IMR-90 (cell line): ENCODE measurements around the gene PRAMEF12. TPM values are rescaled to one million over a fixed set of nuclear protein-coding genes. Genes with fewer than 3 reads are reported as not detected.

ENCODE experiments used
- ATAC-seq: fragments of 200-7000 bp; cut with Tn5 transposase; 2 replicates; pipeline ENCODE4 v1.9.1; 2020; ENCODE audit warnings: low read depth, mild to moderate bottlenecking, moderate library complexity
- BruUV-seq: library from RNA; stranded (reverse); fragments of 400-500 nt; replicated peaks from 2 replicates; lab custom pipeline; 2021; lab: Mats Ljungman, UMichigan
- CTCF ChIA-PET: fragments of 300-600 bp; formaldehyde crosslinking; extraction: SDS; loops from one replicate; lab custom pipeline; 2021; ENCODE audit warnings: antibody characterized with exemption; lab: Yijun Ruan, JAX
- POLR2A ChIA-PET: fragments of 300-600 bp; sonication (Branson Sonifier 250); formaldehyde crosslinking; loops from one replicate; lab custom pipeline; 2022; ENCODE audit warnings: antibody characterized with exemption; ENCODE audit not compliant: unreplicated experiment; lab: Charles Lee
- DNase-seq: peaks from one replicate; pipeline ENCODE4 v3.0.0; 2013
- H2AFZ ChIP-seq: replicated peaks from 2 replicates; pipeline ENCODE3; 2013; ENCODE audit warnings: low read length, mild to moderate bottlenecking; ENCODE audit not compliant: poor library complexity
- H2AK5ac ChIP-seq: 2 replicates; pipeline ENCODE4 v1.6.1; 2013; ENCODE audit warnings: low read depth, low read length, inconsistent platforms
- H2AK9ac ChIP-seq: replicated peaks from 2 replicates; pipeline ENCODE3; 2013; ENCODE audit warnings: mild to moderate bottlenecking, low read depth, low read length, moderate library complexity; ENCODE audit not compliant: poor library complexity
- H2BK120ac ChIP-seq: 2 replicates; pipeline ENCODE4 v1.6.1; 2013; ENCODE audit warnings: low read depth, low read length, inconsistent platforms
- H2BK15ac ChIP-seq: 3 replicates; pipeline ENCODE4 v1.6.1; 2013; ENCODE audit warnings: low read depth, low read length, inconsistent platforms
- H2BK20ac ChIP-seq: 2 replicates; pipeline ENCODE4 v1.6.1; 2013; ENCODE audit warnings: low read depth, mild to moderate bottlenecking, inconsistent platforms, low read length, moderate library complexity
- H2BK5ac ChIP-seq: 2 replicates; pipeline ENCODE4 v1.6.1; 2013; ENCODE audit warnings: mild to moderate bottlenecking, low read depth, low read length, inconsistent platforms; ENCODE audit not compliant: poor library complexity, severe bottlenecking
- H3K14ac ChIP-seq: replicated peaks from 2 replicates; pipeline ENCODE4 v1.6.1; 2013; ENCODE audit warnings: low read depth, low read length, inconsistent platforms
- H3K18ac ChIP-seq: 2 replicates; pipeline ENCODE4 v1.6.1; 2013; ENCODE audit warnings: low read depth, low read length, control low read depth
- H3K23ac ChIP-seq: 2 replicates; pipeline ENCODE4 v1.6.1; 2013; ENCODE audit warnings: low read depth, low read length, inconsistent platforms
- H3K27ac ChIP-seq: 2 replicates; pipeline ENCODE4 v1.5.1; 2013; ENCODE audit warnings: mild to moderate bottlenecking, control low read depth, low read length; ENCODE audit not compliant: insufficient read depth
- H3K27me3 ChIP-seq: 2 replicates; pipeline ENCODE4 v1.6.1; 2013; ENCODE audit warnings: low read length; ENCODE audit not compliant: control insufficient read depth, insufficient read depth
- H3K36me3 ChIP-seq: 2 replicates; pipeline ENCODE4 v1.6.1; 2013; ENCODE audit warnings: low read length, mixed read lengths; ENCODE audit not compliant: control insufficient read depth, insufficient read depth
- H3K4ac ChIP-seq: 2 replicates; pipeline ENCODE4 v1.6.1; 2013; ENCODE audit warnings: low read depth, low read length, inconsistent platforms
- H3K4me1 ChIP-seq: 2 replicates; pipeline ENCODE4 v1.6.1; 2013; ENCODE audit warnings: low read length, mixed read lengths; ENCODE audit not compliant: control insufficient read depth, insufficient read depth
- H3K4me2 ChIP-seq: 2 replicates; pipeline ENCODE4 v1.6.1; 2013; ENCODE audit warnings: low read depth, mild to moderate bottlenecking, control low read depth, low read length, moderate library complexity
- H3K4me3 ChIP-seq: 2 replicates; pipeline ENCODE4 v1.5.1; 2013; ENCODE audit warnings: low read depth, mild to moderate bottlenecking, control low read depth, low read length, moderate library complexity; ENCODE audit not compliant: insufficient read depth
- H3K56ac ChIP-seq: 2 replicates; pipeline ENCODE4 v1.6.1; 2013; ENCODE audit warnings: low read length, inconsistent platforms; ENCODE audit not compliant: insufficient read depth; ENCODE audit errors: extremely low read depth
- H3K79me1 ChIP-seq, 2 experiments: 2 replicates each; pipeline ENCODE4 v1.6.1; 2013; ENCODE audit warnings: low read length in 2 of 2, inconsistent platforms in 1 of 2, low read depth in 1 of 2
- H3K9ac ChIP-seq: 2 replicates; pipeline ENCODE4 v1.6.1; 2013; ENCODE audit warnings: low read depth, low read length, control low read depth
- H3K9me1 ChIP-seq: 2 replicates; pipeline ENCODE4 v1.6.1; 2013; ENCODE audit warnings: low read length, inconsistent platforms; ENCODE audit not compliant: insufficient read depth
- H3K9me3 ChIP-seq: 2 replicates; pipeline ENCODE4 v1.6.1; 2013; ENCODE audit warnings: low read length; ENCODE audit not compliant: control insufficient read depth, insufficient read depth
- H4K20me1 ChIP-seq: 2 replicates; pipeline ENCODE4 v1.6.1; 2013; ENCODE audit warnings: low read length, inconsistent platforms; ENCODE audit not compliant: insufficient read depth
- H4K5ac ChIP-seq: 2 replicates; pipeline ENCODE4 v1.6.1; 2013; ENCODE audit warnings: mild to moderate bottlenecking, low read depth, low read length, control low read depth
- H4K8ac ChIP-seq, 2 experiments: 2 replicates each; pipeline ENCODE4 v1.6.1; 2013; ENCODE audit warnings: low read depth in 2 of 2, low read length in 2 of 2, control low read depth in 1 of 2, inconsistent platforms in 1 of 2
- H4K91ac ChIP-seq: 2 replicates; pipeline ENCODE4 v1.6.1; 2013; ENCODE audit warnings: low read depth, low read length, inconsistent platforms; ENCODE audit not compliant: insufficient read depth
- BHLHE40 ChIP-seq: fragments of 150-350 bp; IDR thresholded peaks from 2 replicates; pipeline ENCODE4 v1.6.1; 2016; ENCODE audit warnings: mild to moderate bottlenecking, low read depth, low read length
- CEBPB ChIP-seq: IDR thresholded peaks from 2 replicates; pipeline ENCODE4 v1.6.1; 2012; ENCODE audit warnings: low read depth, low read length, improper control_type of control experiment
- CHD1 ChIP-seq: IDR thresholded peaks from 2 replicates; pipeline ENCODE4 v1.6.1; 2012; ENCODE audit warnings: low read depth, low read length, improper control_type of control experiment
- CTCF ChIP-seq: conservative IDR thresholded peaks from 2 replicates; pipeline ENCODE4 v1.5.1; 2012; ENCODE audit warnings: mild to moderate bottlenecking, low read depth, low read length, improper control_type of control experiment
- ELK1 ChIP-seq: fragments of 150-350 bp; IDR thresholded peaks from 2 replicates; pipeline ENCODE4 v1.6.1; 2016; ENCODE audit warnings: low read depth, mild to moderate bottlenecking, low read length, moderate library complexity, borderline replicate concordance
- FOS ChIP-seq: fragments of 150-350 bp; IDR thresholded peaks from 2 replicates; pipeline ENCODE4 v1.6.1; 2016; ENCODE audit warnings: low read depth, low read length
- MAFK ChIP-seq: IDR thresholded peaks from 2 replicates; pipeline ENCODE4 v1.6.1; 2012; ENCODE audit warnings: low read depth, low read length, improper control_type of control experiment
- MAZ ChIP-seq: IDR thresholded peaks from 2 replicates; pipeline ENCODE4 v1.6.1; 2012; ENCODE audit warnings: low read depth, mild to moderate bottlenecking, low read length, improper control_type of control experiment, moderate library complexity, borderline replicate concordance
- MXI1 ChIP-seq: IDR thresholded peaks from 2 replicates; pipeline ENCODE4 v1.6.1; 2012; ENCODE audit warnings: low read depth, mild to moderate bottlenecking, low read length, moderate library complexity, borderline replicate concordance
- NFE2L2 ChIP-seq: fragments of 150-350 bp; IDR thresholded peaks from 2 replicates; pipeline ENCODE4 v1.6.1; 2016; ENCODE audit warnings: low read depth, mild to moderate bottlenecking, low read length
- POLR2A ChIP-seq: IDR thresholded peaks from 2 replicates; pipeline ENCODE4 v1.6.1; 2012; ENCODE audit warnings: mild to moderate bottlenecking, low read depth, low read length
- RAD21 ChIP-seq: IDR thresholded peaks from 2 replicates; pipeline ENCODE4 v1.6.1; 2012; ENCODE audit warnings: low read length, improper control_type of control experiment
- RCOR1 ChIP-seq: IDR thresholded peaks from 2 replicates; pipeline ENCODE4 v1.6.1; 2012; ENCODE audit warnings: mild to moderate bottlenecking, low read length, improper control_type of control experiment; ENCODE audit not compliant: insufficient replicate concordance
- RFX5 ChIP-seq: IDR thresholded peaks from 2 replicates; pipeline ENCODE4 v1.8.0; 2012; ENCODE audit warnings: low read depth, mild to moderate bottlenecking, low read length, moderate library complexity
- SMC3 ChIP-seq: fragments of 150-350 bp; IDR thresholded peaks from 2 replicates; pipeline ENCODE4 v1.6.1; 2016; ENCODE audit warnings: low read depth, mild to moderate bottlenecking, antibody characterized with exemption, low read length, moderate library complexity
- USF2 ChIP-seq: fragments of 150-350 bp; IDR thresholded peaks from 2 replicates; pipeline ENCODE4 v1.6.1; 2017; ENCODE audit warnings: mild to moderate bottlenecking, antibody characterized with exemption, low read length, low read depth
- WGBS, 2 experiments: methylation state at CpG; one replicate each; pipeline versions ENCODE4 v1.1.5 to v1.1.7; 2013; ENCODE audit warnings: missing lambda C conversion rate in 2 of 2; ENCODE audit not compliant: insufficient read length in 1 of 2; ENCODE audit errors: extremely low coverage in 2 of 2; 5-methylcytosine and 5-hydroxymethylcytosine counted together
- dilution Hi-C: fragments of 300-500 bp; cut with HindIII; formaldehyde crosslinking; loops from one replicate; pipeline ENCODE4 v1.14.3; 2018; ENCODE audit warnings: low sequenced_read_pairs; ENCODE audit not compliant: unreplicated experiment
- in situ Hi-C: fragments of 300-500 bp; cut with MboI; formaldehyde crosslinking; loops from 3 replicates; pipeline ENCODE4 v1.14.3; 2019; ENCODE audit warnings: low sequenced_read_pairs, inconsistent platforms, mixed read lengths
- intact Hi-C: fragments of 100-400 bp; cut with micrococcal nuclease; formaldehyde crosslinking; loops from 2 replicates; pipeline ENCODE4 v1.10.0; 2022
- polyA plus RNA-seq, 3 experiments: library from polyadenylated mRNA; depleted of rRNA; stranded (reverse); fragments of >200 nt; gene quantifications; 2 replicates each; pipeline ENCODE4 v1.2.3, GENCODE V29; 2012; ENCODE audit warnings: low replicate concordance in 1 of 3
- total RNA-seq: library from RNA; depleted of rRNA; stranded (reverse); fragments of >200 nt; gene quantifications from 2 replicates; pipeline ENCODE4 v1.2.3, GENCODE V29; 2012

PRAMEF12 gene
- total and polyA plus RNA-seq, 2 of the 4 experiments (the other 2 are of a cell fraction): not detected

GRCh38 chr1:12769976-12770505 is 3.5 kb upstream of the PRAMEF12 start:
- Histone ChIP-seq H2AK5ac (no peak overlapping the region), H3K4me3 (no peak overlapping the region), H3K27me3 (no peaks in the 10 kb centered on the region), H2AK9ac (no peak overlapping the region), H4K5ac (no peak overlapping the region), H3K14ac (no peak overlapping the region), H3K27ac (no peak overlapping the region), H3K4me1 (no peaks in the 10 kb centered on the region), H4K20me1 (no peaks in the 10 kb centered on the region), H2AFZ (no peak overlapping the region), H3K18ac (no peak overlapping the region), H3K9me3 (peaks cover 28% of the 10 kb centered on the region), H3K9ac (no peak overlapping the region), H4K91ac (no peak overlapping the region), H2BK15ac (no peak overlapping the region), H3K23ac (no peak overlapping the region), H4K8ac (no peak overlapping the region), H2BK5ac (no peak overlapping the region), H3K56ac (no peak overlapping the region), H3K79me1 (no peaks in the 10 kb centered on the region), H3K9me1 (no peaks in the 10 kb centered on the region), H2BK20ac (no peak overlapping the region), H3K4me2 (no peak overlapping the region), H2BK120ac (no peak overlapping the region), H3K4ac (no peak overlapping the region), H3K36me3 (no peaks in the 10 kb centered on the region)
- CTCF ChIA-PET: no interaction called here
- TF ChIP-seq POLR2A (no peak), RCOR1 (no peak), USF2 (no peak), MAFK (no peak), RFX5 (no peak), FOS (no peak), CHD1 (no peak), SMC3 (no peak), BHLHE40 (no peak), NFE2L2 (no peak), MAZ (no peak), CEBPB (no peak), ELK1 (no peak), RAD21 (no peak), MXI1 (no peak), CTCF (no peak)
- dilution Hi-C loops: no loop called here
- intact Hi-C loops: no loop called here
- no peak for ATAC-seq
- DNase-seq: no peak
- no TSS peak for BruUV-seq
- POLR2A ChIA-PET: no interaction called here
- in situ Hi-C loops: no loop called here
- WGBS, 2 experiments: 0% methylated on average over 2 of the region's 7 CpGs; no CpG with 5 or more reads in 1 of the 2 experiments
